Esophagus muscularis mucosa (tissue), 4 donors: ENCODE results near the gene RABIF. TPM values are rescaled to one million over a fixed set of nuclear protein-coding genes. Genes with fewer than 3 reads are reported as not detected.

Experiments
- DNase-seq: peaks from one replicate; pipeline ENCODE4 v3.0.0-alpha.2; 2017; ENCODE audit errors: extremely low spot score
- H3K27ac ChIP-seq, 4 donors: fragments of 200-600 bp; sonication (generic); replicated peaks in 1 of 4; 1 replicate in 3 of 4; 2 replicates in 1 of 4; pipeline ENCODE4 v1.5.1; 2016 to 2019; ENCODE audit warnings: mild to moderate bottlenecking in 1 of 4
- H3K27me3 ChIP-seq, 4 donors: fragments of 200-600 bp; sonication (generic); one replicate each; pipeline versions ENCODE4 v1.5.1 to v1.6.0; 2016 to 2019
- H3K36me3 ChIP-seq, 4 donors: fragments of 200-600 bp; sonication (generic); one replicate each; pipeline ENCODE4 v1.5.1; 2016 to 2019
- H3K4me1 ChIP-seq, 4 donors: fragments of 200-600 bp; sonication (generic); one replicate each; pipeline ENCODE4 v1.5.1; 2016 to 2019
- H3K4me3 ChIP-seq, 4 donors: fragments of 200-600 bp; sonication (generic); 1 replicate in 2 of 4; 2 replicates in 2 of 4; pipeline ENCODE4 v1.5.1; 2016 to 2019; ENCODE audit warnings: mild to moderate bottlenecking in 4 of 4, moderate library complexity in 1 of 4
- H3K9me3 ChIP-seq, 4 donors: fragments of 200-600 bp; sonication (generic); 1 replicate in 3 of 4; 2 replicates in 1 of 4; pipeline ENCODE4 v1.5.1; 2016 to 2019
- EP300 ChIP-seq: sonication (generic); formaldehyde crosslinking; IDR thresholded peaks from one replicate; pipeline ENCODE4 v1.6.1; 2017; ENCODE audit warnings: antibody characterized with exemption
- POLR2A ChIP-seq: fragments of 450-650 bp; IDR thresholded peaks from one replicate; pipeline ENCODE4 v1.6.1; 2017; ENCODE audit warnings: antibody characterized with exemption, moderate library complexity, mild to moderate bottlenecking, low read depth
- POLR2AphosphoS5 ChIP-seq, 2 donors: sonication (generic); formaldehyde crosslinking; IDR thresholded peaks; one replicate each; pipeline ENCODE4 v1.6.1; 2017; ENCODE audit warnings: antibody characterized with exemption in 2 of 2
- WGBS: methylation state at CpG from one replicate; pipeline ENCODE4 v1.1.5; 2018; 5-methylcytosine and 5-hydroxymethylcytosine counted together
- intact Hi-C: fragments of 100-400 bp; cut with DNase I; formaldehyde crosslinking; loops from one replicate; pipeline ENCODE4 v1.15.1; 2023
- total RNA-seq, 4 donors: library from RNA; depleted of rRNA; stranded (reverse); fragments of >200 nt; gene quantifications; one replicate each; pipeline versions ENCODE4 v1.1.0 to v1.2.1, GENCODE V29; 2016
- TF ChIP-seq, protein P1 (sequence below), 3 experiments: fragments of 200-600 bp in 2 of 3; fragments of 450-650 bp in 1 of 3; sonication (generic) in 2 of 3; IDR thresholded peaks; one replicate each; pipeline ENCODE4 v1.5.1; 2017 to 2019; ENCODE audit warnings: antibody characterized with exemption in 3 of 3, mild to moderate bottlenecking in 2 of 3, moderate library complexity in 1 of 3

RABIF gene
- total RNA-seq, 4 donors from 2014 or later = 4.5 to 8.3 (median 6.9) TPM

DNA sequence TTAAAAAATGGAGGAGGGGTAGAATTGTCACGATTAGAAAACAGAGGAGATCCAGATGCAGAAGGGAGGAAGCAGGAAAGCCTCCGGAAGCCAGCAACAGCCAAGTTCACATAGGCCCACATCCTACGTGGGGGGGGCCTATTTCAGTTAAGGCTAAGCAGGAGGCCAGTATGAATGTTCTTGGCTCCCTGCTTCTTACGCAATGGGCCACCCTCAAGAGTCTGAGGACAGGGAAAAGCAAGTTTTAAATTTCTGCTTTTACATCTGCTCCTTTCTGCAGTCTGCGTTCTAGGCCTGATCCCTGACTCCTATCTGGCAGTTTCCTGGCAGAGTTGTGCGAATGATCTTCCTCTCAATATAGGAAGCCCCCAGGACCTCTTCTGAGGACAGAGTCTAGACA, 30.6 kb downstream of the RABIF start:
- no peak for TF ChIP-seq EP300
- peak; percentile 14 to 33 for TF ChIP-seq POLR2AphosphoS5 (IDR thresholded peaks at IDR 0.05)
- TF ChIP-seq, protein P1, sequence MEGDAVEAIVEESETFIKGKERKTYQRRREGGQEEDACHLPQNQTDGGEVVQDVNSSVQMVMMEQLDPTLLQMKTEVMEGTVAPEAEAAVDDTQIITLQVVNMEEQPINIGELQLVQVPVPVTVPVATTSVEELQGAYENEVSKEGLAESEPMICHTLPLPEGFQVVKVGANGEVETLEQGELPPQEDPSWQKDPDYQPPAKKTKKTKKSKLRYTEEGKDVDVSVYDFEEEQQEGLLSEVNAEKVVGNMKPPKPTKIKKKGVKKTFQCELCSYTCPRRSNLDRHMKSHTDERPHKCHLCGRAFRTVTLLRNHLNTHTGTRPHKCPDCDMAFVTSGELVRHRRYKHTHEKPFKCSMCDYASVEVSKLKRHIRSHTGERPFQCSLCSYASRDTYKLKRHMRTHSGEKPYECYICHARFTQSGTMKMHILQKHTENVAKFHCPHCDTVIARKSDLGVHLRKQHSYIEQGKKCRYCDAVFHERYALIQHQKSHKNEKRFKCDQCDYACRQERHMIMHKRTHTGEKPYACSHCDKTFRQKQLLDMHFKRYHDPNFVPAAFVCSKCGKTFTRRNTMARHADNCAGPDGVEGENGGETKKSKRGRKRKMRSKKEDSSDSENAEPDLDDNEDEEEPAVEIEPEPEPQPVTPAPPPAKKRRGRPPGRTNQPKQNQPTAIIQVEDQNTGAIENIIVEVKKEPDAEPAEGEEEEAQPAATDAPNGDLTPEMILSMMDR (IDR thresholded peaks at IDR 0.05) = no peak
- TF ChIP-seq POLR2A = no peak
- DNase-seq = no peak
- H3K27me3 ChIP-seq = no peaks in the 10 kb centered on the region
- peaks cover 8 to 26% (median 17%) of the 10 kb centered on the region in 4 donors for H3K4me1 ChIP-seq
- intact Hi-C loops = no loop called here
- no peaks in the 10 kb centered on the region for H3K9me3 ChIP-seq
- no peak overlapping the region for H3K4me3 ChIP-seq
- H3K27ac ChIP-seq = peak overlapping the region in 3 of 4 donors; percentile 38 to 63 (median 56)
- 38% methylated on average over 6 of the region's 6 CpGs for WGBS
- H3K36me3 ChIP-seq = no peaks in the 10 kb centered on the region

DNA sequence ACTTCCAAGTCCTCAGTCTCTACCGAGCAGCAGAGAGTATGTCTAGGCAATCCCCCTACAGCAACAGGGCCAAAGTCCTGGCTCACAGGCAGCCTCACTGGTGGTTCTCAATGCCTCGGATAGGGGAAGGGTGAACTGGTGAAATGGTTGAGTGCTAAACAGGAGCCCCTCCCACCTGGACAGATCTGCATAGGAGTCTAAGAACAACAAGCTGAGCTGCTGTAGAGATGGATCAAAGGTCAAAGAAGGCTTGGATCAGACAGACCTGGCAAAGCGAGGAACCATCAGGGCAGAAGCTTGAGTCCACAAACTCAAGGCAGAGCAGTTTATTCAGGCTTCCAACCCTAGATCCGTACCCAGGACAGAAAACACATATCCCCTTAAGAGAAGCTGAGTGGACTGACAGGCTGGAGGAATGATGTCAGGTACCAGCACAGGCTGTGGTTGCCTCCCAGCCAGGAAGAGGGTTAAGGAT, 31.8 kb downstream of the RABIF start:
- no peak overlapping the region for H3K4me3 ChIP-seq
- H3K36me3 ChIP-seq = no peaks in the 10 kb centered on the region
- WGBS = 76% methylated on average over 4 of the region's 4 CpGs
- DNase-seq = no peak
- H3K27me3 ChIP-seq = no peaks in the 10 kb centered on the region
- intact Hi-C loops = no loop called here
- no peaks in the 10 kb centered on the region for H3K9me3 ChIP-seq
- H3K27ac ChIP-seq = no peak overlapping the region
- TF ChIP-seq POLR2AphosphoS5 (IDR thresholded peaks at IDR 0.05) (no peak), EP300 (no peak), POLR2A (no peak)
- TF ChIP-seq, protein P1 (IDR thresholded peaks at IDR 0.05) = no peak
- H3K4me1 ChIP-seq = peaks cover 8 to 25% (median 13%) of the 10 kb centered on the region in 4 donors

DNA sequence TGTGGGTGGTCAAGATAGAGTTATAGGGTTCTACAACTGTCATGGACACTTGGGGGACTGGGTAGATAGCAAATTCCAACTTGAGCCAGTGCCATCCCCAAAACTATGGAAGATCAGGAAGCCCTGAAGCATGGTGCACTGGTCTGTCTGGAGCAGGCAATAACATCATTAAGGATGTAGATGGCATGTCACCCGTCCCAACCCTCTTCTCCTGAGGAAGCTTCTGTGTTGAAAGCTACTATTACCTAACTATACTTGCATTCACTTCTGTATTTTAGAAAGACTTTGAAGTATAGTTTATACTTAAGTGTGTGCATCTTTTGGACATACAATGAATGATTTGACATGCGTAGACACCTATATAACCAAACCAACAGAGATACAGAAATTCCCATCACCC, 32.9 kb downstream of the RABIF start:
- H3K4me3 ChIP-seq = no peak overlapping the region
- H3K27me3 ChIP-seq = no peaks in the 10 kb centered on the region
- H3K9me3 ChIP-seq = no peaks in the 10 kb centered on the region
- H3K27ac ChIP-seq = no peak overlapping the region
- 80% methylated on average over 2 of the region's 2 CpGs for WGBS
- H3K4me1 ChIP-seq = peaks cover 4 to 19% (median 9%) of the 10 kb centered on the region in 4 donors
- TF ChIP-seq POLR2AphosphoS5 (IDR thresholded peaks at IDR 0.05) (no peak), EP300 (no peak), POLR2A (no peak)
- TF ChIP-seq, protein P1 (IDR thresholded peaks at IDR 0.05) = no peak
- DNase-seq = no peak
- intact Hi-C loops = no loop called here
- no peaks in the 10 kb centered on the region for H3K36me3 ChIP-seq

DNA sequence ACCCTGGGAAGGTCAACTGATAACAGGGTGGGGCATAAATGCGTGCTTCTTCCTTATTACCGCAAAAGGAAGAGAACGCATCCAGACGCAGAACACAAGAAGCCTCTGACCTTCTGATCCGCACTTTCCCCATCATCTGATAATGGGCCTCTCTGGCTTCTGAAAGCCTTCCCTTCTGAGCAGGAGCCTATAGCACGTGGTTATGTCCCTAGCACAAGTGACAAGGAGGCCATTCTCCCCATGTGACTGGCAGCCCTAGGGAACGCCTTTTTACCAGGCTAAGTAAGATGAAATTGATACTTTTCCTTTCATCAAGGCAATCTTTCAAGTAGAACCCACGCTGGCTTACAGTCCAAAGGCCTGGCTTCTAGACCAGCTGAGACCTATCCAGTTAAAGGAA, 34.2 kb downstream of the RABIF start:
- Histone ChIP-seq H3K36me3 (no peaks in the 10 kb centered on the region), H3K9me3 (no peaks in the 10 kb centered on the region), H3K4me1 (peaks cover 0 to 13% (median 5%) of the 10 kb centered on the region in 4 donors), H3K27ac (no peak overlapping the region), H3K27me3 (no peaks in the 10 kb centered on the region), H3K4me3 (no peak overlapping the region)
- intact Hi-C loops = loop anchor here (5.0 kb wide), 1 partner anchor 522 kb away; no protein-coding TSS in a partner anchor
- DNase-seq = no peak
- WGBS = 90% methylated on average over 8 of the region's 8 CpGs
- TF ChIP-seq EP300 (no peak), POLR2A (no peak), POLR2AphosphoS5 (IDR thresholded peaks at IDR 0.05) (no peak)
- TF ChIP-seq, protein P1 (IDR thresholded peaks at IDR 0.05) = no peak
